Measurements from ENCODE around the gene LGALS3.
A peak's percentile ranks its signal among the peaks of the same experiment; 100 is the strongest.

Gene LGALS3

DNA sequence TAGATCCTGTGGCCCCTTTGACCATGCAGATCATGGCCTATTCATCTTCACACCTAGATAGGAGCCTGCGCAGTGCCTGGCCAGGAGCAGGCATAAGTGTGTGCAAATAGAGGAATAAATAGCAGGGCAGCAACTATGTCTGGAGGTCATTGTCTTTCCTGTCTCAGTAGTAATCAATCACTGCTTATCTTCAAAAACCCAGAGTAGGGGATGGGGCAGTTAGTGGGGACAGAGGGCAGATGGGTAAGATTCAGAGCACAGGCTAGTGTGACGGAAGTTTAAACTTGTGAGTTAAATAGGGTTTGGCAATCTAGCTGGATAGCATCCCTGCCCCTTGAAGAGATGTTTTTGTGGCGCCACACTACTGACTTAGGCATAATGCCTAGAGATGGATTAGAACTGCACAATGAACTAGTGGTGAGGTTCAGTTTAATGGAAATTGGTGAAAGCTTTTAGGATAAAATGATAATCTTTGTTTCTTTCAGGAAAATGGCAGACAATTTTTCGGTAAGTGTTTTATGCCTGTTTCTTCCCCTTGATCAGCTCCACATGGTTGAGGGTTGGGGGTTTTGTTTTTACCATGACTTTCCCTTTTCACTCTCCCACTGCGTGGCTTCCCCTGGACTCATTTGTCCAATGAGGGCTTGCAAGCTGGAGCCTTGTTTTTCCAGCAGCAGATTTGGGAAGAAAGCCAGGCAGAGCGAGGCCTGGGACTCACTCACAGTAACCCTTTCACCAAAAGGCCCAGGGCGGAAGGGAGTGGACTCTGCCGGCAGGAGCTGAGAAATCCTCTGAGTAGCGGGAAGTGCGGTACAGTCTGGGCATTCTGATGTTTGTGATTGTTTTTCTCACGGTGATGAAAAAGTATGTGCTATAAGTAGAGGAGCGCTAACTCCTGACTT is 8.1 kb downstream of the LGALS3 start:
- H3K27ac Mint-ChIP-seq, result peak overlapping the region; percentile 71 to 89 (median 87)
- H3K4me1 Mint-ChIP-seq, result peaks cover 10% of the 10 kb centered on the region
- TF ChIP-seq, protein P1, sequence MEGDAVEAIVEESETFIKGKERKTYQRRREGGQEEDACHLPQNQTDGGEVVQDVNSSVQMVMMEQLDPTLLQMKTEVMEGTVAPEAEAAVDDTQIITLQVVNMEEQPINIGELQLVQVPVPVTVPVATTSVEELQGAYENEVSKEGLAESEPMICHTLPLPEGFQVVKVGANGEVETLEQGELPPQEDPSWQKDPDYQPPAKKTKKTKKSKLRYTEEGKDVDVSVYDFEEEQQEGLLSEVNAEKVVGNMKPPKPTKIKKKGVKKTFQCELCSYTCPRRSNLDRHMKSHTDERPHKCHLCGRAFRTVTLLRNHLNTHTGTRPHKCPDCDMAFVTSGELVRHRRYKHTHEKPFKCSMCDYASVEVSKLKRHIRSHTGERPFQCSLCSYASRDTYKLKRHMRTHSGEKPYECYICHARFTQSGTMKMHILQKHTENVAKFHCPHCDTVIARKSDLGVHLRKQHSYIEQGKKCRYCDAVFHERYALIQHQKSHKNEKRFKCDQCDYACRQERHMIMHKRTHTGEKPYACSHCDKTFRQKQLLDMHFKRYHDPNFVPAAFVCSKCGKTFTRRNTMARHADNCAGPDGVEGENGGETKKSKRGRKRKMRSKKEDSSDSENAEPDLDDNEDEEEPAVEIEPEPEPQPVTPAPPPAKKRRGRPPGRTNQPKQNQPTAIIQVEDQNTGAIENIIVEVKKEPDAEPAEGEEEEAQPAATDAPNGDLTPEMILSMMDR (IDR thresholded peaks at IDR 0.05; ENCODE audit: unreplicated experiment in 3 of 3), result no peak
- H3K9me3 Mint-ChIP-seq, result no peaks in the 10 kb centered on the region
- H3K4me3 Mint-ChIP-seq, result peak overlapping the region in 1 of 3 experiments; percentile 36
- H3K36me3 Mint-ChIP-seq (ENCODE audit: low read depth), result peaks cover 14% of the 10 kb centered on the region
- peaks cover 5% of the 10 kb centered on the region for H3K27me3 Mint-ChIP-seq (ENCODE audit: low read depth)

DNA sequence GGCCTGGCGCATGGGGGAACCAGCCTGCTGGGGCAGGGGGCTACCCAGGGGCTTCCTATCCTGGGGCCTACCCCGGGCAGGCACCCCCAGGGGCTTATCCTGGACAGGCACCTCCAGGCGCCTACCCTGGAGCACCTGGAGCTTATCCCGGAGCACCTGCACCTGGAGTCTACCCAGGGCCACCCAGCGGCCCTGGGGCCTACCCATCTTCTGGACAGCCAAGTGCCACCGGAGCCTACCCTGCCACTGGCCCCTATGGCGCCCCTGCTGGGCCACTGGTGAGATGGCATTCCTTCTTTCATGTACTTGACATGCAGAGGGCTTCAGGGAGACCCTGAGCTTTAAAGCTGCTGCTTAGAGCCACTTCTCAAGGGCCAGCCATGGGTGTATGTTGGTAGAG is 9.0 kb downstream of the LGALS3 start:
- Mint-ChIP-seq H3K4me1 (peaks cover 10% of the 10 kb centered on the region), H3K4me3 (no peak overlapping the region), H3K27ac (peak overlapping the region in 1 of 3 experiments; percentile 89), H3K9me3 (no peaks in the 10 kb centered on the region), H3K27me3 (ENCODE audit: low read depth) (no peaks in the 10 kb centered on the region), H3K36me3 (ENCODE audit: low read depth) (peaks cover 15% of the 10 kb centered on the region)
- TF ChIP-seq, protein P1 (IDR thresholded peaks at IDR 0.05; ENCODE audit: unreplicated experiment in 3 of 3), result no peak

DNA sequence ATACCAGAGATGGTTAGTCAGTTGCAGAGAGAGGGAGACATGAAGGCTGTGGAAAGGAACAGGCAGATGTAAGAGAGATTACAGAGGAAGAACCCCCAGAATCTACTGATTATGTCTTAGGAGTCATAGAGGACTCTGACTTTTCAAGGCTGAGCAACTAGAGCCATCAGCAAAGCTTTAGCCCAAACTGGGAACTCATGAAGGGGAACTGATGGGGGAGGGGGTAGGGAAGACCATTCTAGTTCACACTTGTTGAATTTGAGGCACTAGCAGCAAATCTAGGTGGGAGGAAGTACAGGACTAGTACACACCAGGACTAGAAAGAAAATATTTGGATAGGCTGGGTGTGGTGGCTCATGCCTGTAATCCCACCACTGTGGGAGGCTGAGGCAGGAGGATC is 10.1 kb downstream of the LGALS3 start:
- no peak overlapping the region for H3K4me3 Mint-ChIP-seq
- peaks cover 10% of the 10 kb centered on the region for H3K4me1 Mint-ChIP-seq
- TF ChIP-seq, protein P1 (IDR thresholded peaks at IDR 0.05; ENCODE audit: unreplicated experiment in 3 of 3), result no peak
- H3K27me3 Mint-ChIP-seq (ENCODE audit: low read depth), result no peaks in the 10 kb centered on the region
- peaks cover 22% of the 10 kb centered on the region for H3K36me3 Mint-ChIP-seq (ENCODE audit: low read depth)
- no peaks in the 10 kb centered on the region for H3K9me3 Mint-ChIP-seq
- no peak overlapping the region for H3K27ac Mint-ChIP-seq

DNA sequence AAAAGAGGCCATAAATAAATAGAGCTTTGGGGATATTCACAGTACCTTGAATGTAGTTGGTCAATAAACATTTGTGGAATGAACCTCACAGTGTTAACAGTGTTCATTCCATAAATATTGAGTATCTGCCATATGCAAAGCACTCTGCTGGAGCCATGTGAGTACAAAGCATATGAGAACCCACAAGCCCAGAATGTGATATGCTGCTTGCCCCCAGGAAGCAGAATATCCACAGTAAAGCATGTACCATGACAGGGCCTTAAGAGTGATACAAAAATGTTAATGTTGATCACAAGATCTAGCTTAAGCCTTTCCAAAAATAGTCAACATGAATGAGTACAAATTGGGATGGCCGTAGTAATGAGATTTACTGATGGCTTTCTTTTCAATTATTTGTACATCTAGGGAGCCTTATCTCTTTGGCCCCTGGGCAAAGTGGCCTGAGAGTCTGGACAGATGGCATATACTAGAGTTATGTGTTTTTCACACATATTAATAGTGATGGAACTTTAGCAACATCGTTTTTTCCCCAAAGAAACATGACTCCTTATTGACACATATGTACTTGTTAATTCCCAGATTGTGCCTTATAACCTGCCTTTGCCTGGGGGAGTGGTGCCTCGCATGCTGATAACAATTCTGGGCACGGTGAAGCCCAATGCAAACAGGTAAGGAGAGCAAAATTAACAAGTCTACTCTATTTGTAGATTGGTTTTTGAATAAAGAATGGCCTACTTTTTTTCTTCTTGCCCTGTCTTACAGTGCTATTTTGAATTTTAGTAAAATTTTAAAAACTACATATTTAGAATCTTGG is 10.9 kb downstream of the LGALS3 start:
- Mint-ChIP-seq H3K36me3 (ENCODE audit: low read depth) (peaks cover 23% of the 10 kb centered on the region), H3K4me3 (no peak overlapping the region), H3K9me3 (no peaks in the 10 kb centered on the region), H3K27me3 (ENCODE audit: low read depth) (no peaks in the 10 kb centered on the region), H3K4me1 (peaks cover 10% of the 10 kb centered on the region), H3K27ac (no peak overlapping the region)
- TF ChIP-seq, protein P1 (IDR thresholded peaks at IDR 0.05; ENCODE audit: unreplicated experiment in 3 of 3), result no peak

DNA sequence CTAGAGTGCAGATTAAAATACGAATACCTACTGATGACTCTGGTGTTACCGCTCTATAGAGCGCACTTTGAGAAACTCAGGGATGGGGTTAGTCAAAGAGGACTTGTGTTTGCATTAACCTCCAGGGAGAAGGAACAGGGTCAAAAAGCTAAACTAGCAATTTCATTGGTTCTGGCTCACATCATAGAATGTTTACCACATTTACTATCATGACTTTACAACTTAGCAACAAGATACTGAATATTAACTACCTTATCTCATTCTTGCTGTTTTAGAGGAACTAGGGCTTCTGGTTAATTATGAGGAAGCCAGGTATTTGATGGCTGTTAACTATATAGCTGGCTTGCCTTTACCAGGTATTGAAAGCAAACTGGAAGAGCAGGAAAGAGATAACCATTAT is 12.8 kb downstream of the LGALS3 start:
- Mint-ChIP-seq H3K36me3 (ENCODE audit: low read depth) (peaks cover 28% of the 10 kb centered on the region), H3K27ac (no peak overlapping the region), H3K27me3 (ENCODE audit: low read depth) (no peaks in the 10 kb centered on the region), H3K4me1 (peaks cover 9% of the 10 kb centered on the region), H3K4me3 (no peak overlapping the region), H3K9me3 (no peaks in the 10 kb centered on the region)
- TF ChIP-seq, protein P1 (IDR thresholded peaks at IDR 0.05; ENCODE audit: unreplicated experiment in 3 of 3), result no peak
